GM10847 (cell line): ENCODE measurements around the gene CELF3.

ENCODE experiments used
- POLR2A ChIP-seq: IDR thresholded peaks from 2 replicates; pipeline ENCODE4 v1.6.1; 2011; ENCODE audit not compliant: insufficient read length; ENCODE audit errors: extremely low read depth

Gene CELF3

DNA sequence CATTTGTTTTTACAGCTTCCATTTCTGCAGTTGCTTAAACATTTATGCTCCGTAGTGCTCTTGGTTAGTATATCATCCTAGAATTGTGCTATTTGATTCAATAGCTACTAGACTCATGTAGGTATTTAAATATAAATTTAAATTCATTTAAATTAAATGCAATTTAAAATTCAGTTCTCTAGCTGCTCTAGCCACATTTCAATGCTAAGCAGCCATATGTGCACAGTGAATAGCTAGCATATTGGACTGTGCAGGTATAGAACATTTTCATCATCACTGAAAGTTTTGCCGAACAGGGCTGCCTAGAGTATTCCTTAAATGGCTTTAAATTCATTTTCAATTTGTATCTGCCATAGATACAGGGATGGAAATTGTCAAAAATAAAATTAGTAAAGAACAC lies 32.5 kb downstream of the CELF3 start:
- TF ChIP-seq POLR2A, result no peak

GRCh38 chr1:151681923-151682322 lies 34.7 kb downstream of the CELF3 start:
- no peak for TF ChIP-seq POLR2A

- TF ChIP-seq POLR2A, result no peak
Observed at GRCh38 chr1:151680826-151681225, 35.8 kb downstream of the CELF3 start.

GRCh38 chr1:151680391-151680790 lies 36.2 kb downstream of the CELF3 start:
- TF ChIP-seq POLR2A, result no peak

DNA sequence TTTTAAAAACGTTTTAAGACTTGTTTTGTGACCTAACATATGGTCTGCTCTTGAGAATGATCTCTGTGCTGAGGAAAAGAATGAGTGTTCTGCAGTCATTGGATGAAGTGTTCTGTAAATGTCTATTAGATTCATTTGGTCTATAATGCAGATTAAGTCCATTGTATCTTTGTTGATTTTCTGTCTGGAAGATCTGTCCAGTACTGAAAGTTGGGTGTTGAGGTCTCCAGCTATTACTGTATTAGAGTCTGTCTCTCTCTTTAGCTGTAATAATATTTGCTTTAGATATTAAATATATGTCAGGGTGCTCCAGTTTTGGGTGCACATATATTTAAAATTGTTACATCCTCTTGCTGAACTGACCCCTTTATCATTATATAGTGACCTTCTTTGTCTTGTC lies 43.2 kb downstream of the CELF3 start:
- no peak for TF ChIP-seq POLR2A

- TF ChIP-seq POLR2A, result no peak
Observed at GRCh38 chr1:151668090-151668489, 48.5 kb downstream of the CELF3 start.

GRCh38 chr1:151661751-151662150 lies 54.9 kb downstream of the CELF3 start:
- no peak for TF ChIP-seq POLR2A

- TF ChIP-seq POLR2A, result no peak
Observed at GRCh38 chr1:151655371-151655770, 61.2 kb downstream of the CELF3 start.

- no peak for TF ChIP-seq POLR2A
Observed at GRCh38 chr1:151653397-151653796, 63.2 kb downstream of the CELF3 start.
